HepG2 (cell line): ENCODE data around the gene ACADS. TPM values are rescaled to one million over a fixed set of nuclear protein-coding genes. Genes with fewer than 3 reads are reported as not detected.

Experiments
- ATAC-seq: fragments of 200-7000 bp; cut with Tn5 transposase; 3 replicates; pipeline ENCODE4 v1.9.1; 2020; ENCODE audit warnings: mild to moderate bottlenecking, moderate library complexity
- BruUV-seq: library from RNA; stranded (reverse); fragments of 400-500 nt; replicated peaks from 2 replicates; lab custom pipeline; 2021; lab: Mats Ljungman, UMichigan
- CTCF ChIA-PET: fragments of 300-600 bp; formaldehyde crosslinking; extraction: SDS; loops from one replicate; lab custom pipeline; 2021; ENCODE audit warnings: low total read pairs, inconsistent platforms, low intra/inter-chr PET ratio; lab: Yijun Ruan, JAX
- POLR2A ChIA-PET: fragments of 350-600 bp; sonication (Branson Sonifier 250); formaldehyde crosslinking; loops from one replicate; lab custom pipeline; 2020; ENCODE audit warnings: antibody characterized with exemption, inconsistent platforms; lab: Yijun Ruan, JAX
- DNase-seq: peaks from one replicate; pipeline ENCODE4 v3.0.0-alpha.2; 2015; ENCODE audit warnings: low spot score
- FAIRE-seq: peaks from 3 replicates; lab custom pipeline; 2011; peaks lifted over from hg19 to GRCh38; lab: Jason Lieb, UNC
- H2AFZ ChIP-seq: one replicate; pipeline ENCODE4 v1.6.1; 2011; ENCODE audit warnings: low read length, inconsistent platforms
- H3K27ac ChIP-seq: fragments of 300-600 bp; 3 replicates; pipeline ENCODE4 v1.8.0; 2011; ENCODE audit warnings: mixed run types, mild to moderate bottlenecking, mixed read lengths, low read length, inconsistent platforms; ENCODE audit not compliant: insufficient read depth; ENCODE audit errors: extremely low read length
- H3K27me3 ChIP-seq, 2 experiments: fragments of 200-600 bp in 1 of 2; 2 replicates in 1 of 2; 3 replicates in 1 of 2; pipeline versions ENCODE4 v1.6.0 to v1.8.0; 2011; ENCODE audit warnings: low read length in 2 of 2, mild to moderate bottlenecking in 2 of 2, moderate library complexity in 2 of 2, inconsistent platforms in 1 of 2; ENCODE audit not compliant: insufficient read depth in 2 of 2, control insufficient read depth in 1 of 2
- H3K36me3 ChIP-seq, 2 experiments: fragments of 200-600 bp in 1 of 2; replicated peaks in 1 of 2; 2 replicates in 1 of 2; 3 replicates in 1 of 2; pipeline versions ENCODE4 v1.5.1 to v1.8.0; 2011; ENCODE audit warnings: low read length in 2 of 2, inconsistent platforms in 1 of 2; ENCODE audit not compliant: insufficient read depth in 2 of 2, control insufficient read depth in 1 of 2
- H3K4me1 ChIP-seq: 2 replicates; pipeline ENCODE4 v1.5.1; 2012; ENCODE audit warnings: low read length, inconsistent platforms; ENCODE audit not compliant: insufficient read depth
- H3K4me2 ChIP-seq: 2 replicates; pipeline ENCODE4 v1.6.0; 2011; ENCODE audit warnings: low read depth, low read length, inconsistent platforms
- H3K4me3 ChIP-seq, 3 experiments: fragments of 200-600 bp in 1 of 3; sonication (generic), shearing (Covaris generic) in 1 of 3; replicated peaks in 1 of 3; 2 replicates each; pipeline ENCODE4 v1.5.1; 2011 to 2016; ENCODE audit warnings: low read length in 3 of 3, inconsistent platforms in 2 of 3, low read depth in 2 of 3, mild to moderate bottlenecking in 2 of 3, control low read depth in 1 of 3, mixed read lengths in 1 of 3; ENCODE audit not compliant: insufficient read depth in 1 of 3
- H3K79me2 ChIP-seq: one replicate; pipeline ENCODE4 v1.6.1; 2011; ENCODE audit warnings: low read length, inconsistent platforms; ENCODE audit not compliant: insufficient read depth
- H3K9ac ChIP-seq: 2 replicates; pipeline ENCODE4 v1.6.0; 2011; ENCODE audit warnings: mild to moderate bottlenecking, low read depth, low read length, inconsistent platforms; ENCODE audit not compliant: insufficient read depth
- H3K9me3 ChIP-seq: 2 replicates; pipeline ENCODE4 v1.5.1; 2012; ENCODE audit warnings: mild to moderate bottlenecking, low read length
- H4K20me1 ChIP-seq: 2 replicates; pipeline ENCODE4 v1.6.0; 2011; ENCODE audit warnings: inconsistent platforms, mild to moderate bottlenecking, low read length, moderate library complexity; ENCODE audit not compliant: insufficient read depth
- ARHGAP35 ChIP-seq: sonication (generic); formaldehyde crosslinking; IDR thresholded peaks from 2 replicates; pipeline ENCODE4 v1.9.0; 2022; ENCODE audit warnings: mild to moderate bottlenecking, inconsistent platforms, moderate library complexity, missing genetic modification reagents, borderline replicate concordance
- DBP ChIP-seq: sonication (generic); formaldehyde crosslinking; IDR thresholded peaks from 2 replicates; pipeline ENCODE4 v1.4.0; 2020; ENCODE audit warnings: missing genetic modification reagents; ENCODE audit errors: not compliant biosample characterization
- HNF1B ChIP-seq: sonication (generic); formaldehyde crosslinking; IDR thresholded peaks from 2 replicates; pipeline ENCODE4 v1.5.1; 2020; ENCODE audit warnings: mild to moderate bottlenecking, moderate library complexity, missing genetic modification reagents
- MAFF ChIP-seq: IDR thresholded peaks from 2 replicates; pipeline ENCODE4 v1.6.1; 2011; ENCODE audit warnings: low read depth, low read length, improper control_type of control experiment
- NR2F2 ChIP-seq: IDR thresholded peaks from 2 replicates; pipeline ENCODE4 v1.6.1; 2012; ENCODE audit warnings: low read depth, inconsistent platforms, borderline replicate concordance
- SAP130 ChIP-seq: IDR thresholded peaks from 2 replicates; pipeline ENCODE4 v1.6.1; 2016; ENCODE audit warnings: low read depth
- TGIF2 ChIP-seq: IDR thresholded peaks from 2 replicates; pipeline ENCODE4 v1.6.1; 2016; ENCODE audit warnings: control low read depth, missing compliant biosample characterization
- ZMYM2 ChIP-seq: sonication (generic); formaldehyde crosslinking; IDR thresholded peaks from 2 replicates; pipeline ENCODE4 v1.8.0; 2022; ENCODE audit warnings: mild to moderate bottlenecking, missing genetic modification reagents
- ZNF18 ChIP-seq: sonication (generic); formaldehyde crosslinking; IDR thresholded peaks from 2 replicates; pipeline ENCODE4 v1.8.0; 2022; ENCODE audit warnings: mild to moderate bottlenecking, missing genetic modification reagents; ENCODE audit not compliant: insufficient replicate concordance
- ZNF777 ChIP-seq: sonication (generic); formaldehyde crosslinking; IDR thresholded peaks from 2 replicates; pipeline ENCODE4 v1.4.0; 2020; ENCODE audit warnings: missing genetic modification reagents
- WGBS: methylation state at CpG from one replicate; pipeline ENCODE4 v1.1.6; 2017; ENCODE audit warnings: low lambda C conversion rate; 5-methylcytosine and 5-hydroxymethylcytosine counted together
- in situ Hi-C: cut with HindIII; loops from 2 replicates; pipeline ENCODE4 v1.10.0; 2017; ENCODE audit warnings: low pct_unique_long_range_greater_than_20kb; ENCODE audit not compliant: extremely low pct_ligation_motif_present
- intact Hi-C: fragments of 100-400 bp; cut with micrococcal nuclease; formaldehyde crosslinking; loops from one replicate; pipeline ENCODE4 v1.10.0; 2022; ENCODE audit not compliant: unreplicated experiment
- polyA plus RNA-seq, 8 experiments: library from polyadenylated mRNA; depleted of rRNA in 3 of 8; stranded (reverse) in 7 of 8; unstranded in 1 of 8; fragments of >200 nt; fragmentation: Illumina TruSeq in 4 of 8; extraction: Trizol in 4 of 8; gene quantifications; 2 replicates each; pipeline versions ENCODE4 v1.2.1 to v1.2.3, GENCODE V29; 2011 to 2016; ENCODE audit warnings: low read depth in 4 of 8, missing spikeins in 1 of 8, mixed read lengths in 1 of 8; ENCODE audit not compliant: insufficient read depth in 1 of 8
- total RNA-seq, 5 experiments: library from RNA; depleted of rRNA; stranded (reverse); fragments of >200 nt; fragmentation: Illumina TruSeq; extraction: Trizol; gene quantifications; 2 replicates each; pipeline ENCODE4 v1.2.3, GENCODE V29; 2016; ENCODE audit warnings: low read depth in 1 of 5

Gene ACADS
- total and polyA plus RNA-seq, 2 of the 13 experiments (the other 11 are each of a cell fraction or from before 2014, with no cell fraction given) = 17.4 to 27.7 TPM

- in situ Hi-C loops (no loop called here), intact Hi-C loops (loop anchor here (2.0 to 5.0 kb wide), 3 partner anchors 26 to 1389 kb away; partner anchors contain the start of gene MLXIP)
- ChIA-PET CTCF (no interaction called here), POLR2A (no interaction called here)
- Histone ChIP-seq H3K9me3 (no peaks in the 10 kb centered on the region), H3K4me3 (peak overlapping the region; percentile 83 to 91 (median 86)), H3K79me2 (peaks cover 64% of the 10 kb centered on the region), H3K36me3 (peaks cover 0 to 5% of the 10 kb centered on the region in 2 experiments; a peak in 1 of 5 replicates), H4K20me1 (peaks cover 34% of the 10 kb centered on the region), H3K27ac (peak overlapping the region; percentile 94), H3K27me3 (no peaks in the 10 kb centered on the region), H3K4me2 (peak overlapping the region; percentile 86), H3K9ac (peak overlapping the region; percentile 85), H2AFZ (no peak overlapping the region), H3K4me1 (peaks cover 68% of the 10 kb centered on the region)
- no peak for DNase-seq
- no peak for FAIRE-seq
- ATAC-seq = no peak
- TF ChIP-seq NR2F2 (no peak), HNF1B (CRISPR knock-in tag) (0 out of 2 replicates have a peak, but pooled peaks have one; percentile 21), ZNF777 (CRISPR knock-in tag) (0 out of 2 replicates have a peak, but pooled peaks have one; percentile 20), DBP (no peak), ARHGAP35 (CRISPR knock-in tag) (no peak), MAFF (0 out of 2 replicates have a peak, but pooled peaks have one; percentile 26), TGIF2 (CRISPR knock-in tag) (0 out of 2 replicates have a peak, but pooled peaks have one; percentile 10), SAP130 (CRISPR knock-in tag) (peak; percentile 45; the same call in 1 of the 2 replicates), ZMYM2 (CRISPR knock-in tag) (no peak), ZNF18 (CRISPR knock-in tag) (peak; percentile 15)
- BruUV-seq = no TSS peak
- WGBS = 3% methylated on average over 6 of the region's 6 CpGs
Observed at GRCh38 chr12:120688527-120689071, 37.0 kb upstream of the ACADS start.
